ENCODE measurements around the gene TMEM176B.
A peak's percentile ranks its signal among the peaks of the same experiment; 100 is the strongest.

Gene TMEM176B

GRCh38 chr7:150784954-150785353 is 15.2 kb downstream of the TMEM176B start:
- Histone ChIP-seq H3K27ac (ENCODE audit: low read length) (peak overlapping the region; percentile 0; the same call in 1 of the 2 replicates), H3K9ac (ENCODE audit: low read length) (no peak overlapping the region)

GRCh38 chr7:150784120-150784736 is 15.9 kb downstream of the TMEM176B start:
- H3K9me3 ChIP-seq (ENCODE audit: insufficient read depth, low read length) = no peaks in the 10 kb centered on the region
- H3K4me2 ChIP-seq (ENCODE audit: low read length) = peak overlapping the region; percentile 3
- peak overlapping the region; percentile 0; the same call in 1 of the 2 replicates for H3K27ac ChIP-seq (ENCODE audit: low read length)
- no peaks in the 10 kb centered on the region for H3K36me3 ChIP-seq (replicated peaks; ENCODE audit: low read depth, low read length)
- H3K4me3 ChIP-seq (ENCODE audit: low read length) = no peak overlapping the region
- H3K9ac ChIP-seq (ENCODE audit: low read length) = peak overlapping the region; percentile 24; the same call in 1 of the 2 replicates
- no peak for TF ChIP-seq CTCF (IDR thresholded peaks at IDR 0.05; ENCODE audit: low read depth, low read length)
- no peak for TF ChIP-seq EZH2phosphoT487 (IDR thresholded peaks at IDR 0.05; ENCODE audit: low read depth)
- H3K27me3 ChIP-seq (ENCODE audit: low read depth, low read length) = no peaks in the 10 kb centered on the region
- no peaks in the 10 kb centered on the region for H3K79me2 ChIP-seq (ENCODE audit: low read length)
- peaks cover 64% of the 10 kb centered on the region for H3K4me1 ChIP-seq (ENCODE audit: low read length)
- H4K20me1 ChIP-seq (ENCODE audit: insufficient read depth, low read length) = no peaks in the 10 kb centered on the region
- H2AFZ ChIP-seq (ENCODE audit: low read depth, low read length) = 0 out of 2 replicates have a peak overlapping the region, but pooled peaks have one; percentile 63

More at GRCh38 chr7:150784954-150785353, 15.2 kb downstream of the TMEM176B start:
- 0 out of 2 replicates have a peak overlapping the region, but pooled peaks have one; percentile 3 for H3K4me2 ChIP-seq (ENCODE audit: low read length)
- TF ChIP-seq CTCF (IDR thresholded peaks at IDR 0.05; ENCODE audit: low read depth, low read length) = no peak
- no peak for TF ChIP-seq EZH2phosphoT487 (IDR thresholded peaks at IDR 0.05; ENCODE audit: low read depth)
- no peaks in the 10 kb centered on the region for H3K27me3 ChIP-seq (ENCODE audit: low read depth, low read length)
- H3K36me3 ChIP-seq (replicated peaks; ENCODE audit: low read depth, low read length) = no peaks in the 10 kb centered on the region
- H3K4me3 ChIP-seq (ENCODE audit: low read length) = no peak overlapping the region
- H4K20me1 ChIP-seq (ENCODE audit: insufficient read depth, low read length) = no peaks in the 10 kb centered on the region
- peak overlapping the region; percentile 63; the same call in 1 of the 2 replicates for H2AFZ ChIP-seq (ENCODE audit: low read depth, low read length)
- peaks cover 64% of the 10 kb centered on the region for H3K4me1 ChIP-seq (ENCODE audit: low read length)
- H3K79me2 ChIP-seq (ENCODE audit: low read length) = no peaks in the 10 kb centered on the region
- no peaks in the 10 kb centered on the region for H3K9me3 ChIP-seq (ENCODE audit: insufficient read depth, low read length)

- Histone ChIP-seq H3K27me3 (ENCODE audit: low read depth, low read length) (peaks cover 8% of the 10 kb centered on the region; the same call in 1 of the 2 replicates), H3K36me3 (replicated peaks; ENCODE audit: low read depth, low read length) (no peaks in the 10 kb centered on the region), H3K4me1 (ENCODE audit: low read length) (peaks cover 49% of the 10 kb centered on the region), H3K9ac (ENCODE audit: low read length) (no peak overlapping the region), H3K9me3 (ENCODE audit: insufficient read depth, low read length) (no peaks in the 10 kb centered on the region), H3K27ac (ENCODE audit: low read length) (no peak overlapping the region), H4K20me1 (ENCODE audit: insufficient read depth, low read length) (no peaks in the 10 kb centered on the region), H3K4me2 (ENCODE audit: low read length) (no peak overlapping the region), H3K4me3 (ENCODE audit: low read length) (no peak overlapping the region), H3K79me2 (ENCODE audit: low read length) (no peaks in the 10 kb centered on the region), H2AFZ (ENCODE audit: low read depth, low read length) (0 out of 2 replicates have a peak overlapping the region, but pooled peaks have one; percentile 15)
- no peak for TF ChIP-seq EZH2phosphoT487 (IDR thresholded peaks at IDR 0.05; ENCODE audit: low read depth)
- TF ChIP-seq CTCF (IDR thresholded peaks at IDR 0.05; ENCODE audit: low read depth, low read length) = no peak
These were observed 18.2 kb downstream of the TMEM176B start for GRCh38 chr7:150781961-150782360.

GRCh38 chr7:150781103-150781502 is 19.1 kb downstream of the TMEM176B start:
- Histone ChIP-seq H4K20me1 (ENCODE audit: insufficient read depth, low read length) (no peaks in the 10 kb centered on the region), H3K4me2 (ENCODE audit: low read length) (no peak overlapping the region), H3K27me3 (ENCODE audit: low read depth, low read length) (peaks cover 9% of the 10 kb centered on the region; the same call in 1 of the 2 replicates), H3K79me2 (ENCODE audit: low read length) (no peaks in the 10 kb centered on the region), H3K9ac (ENCODE audit: low read length) (no peak overlapping the region), H3K4me1 (ENCODE audit: low read length) (peaks cover 41% of the 10 kb centered on the region), H2AFZ (ENCODE audit: low read depth, low read length) (peak overlapping the region; percentile 55; the same call in 1 of the 2 replicates), H3K27ac (ENCODE audit: low read length) (no peak overlapping the region), H3K4me3 (ENCODE audit: low read length) (no peak overlapping the region), H3K36me3 (replicated peaks; ENCODE audit: low read depth, low read length) (no peaks in the 10 kb centered on the region), H3K9me3 (ENCODE audit: insufficient read depth, low read length) (no peaks in the 10 kb centered on the region)
- TF ChIP-seq CTCF (IDR thresholded peaks at IDR 0.05; ENCODE audit: low read depth, low read length) = no peak
- no peak for TF ChIP-seq EZH2phosphoT487 (IDR thresholded peaks at IDR 0.05; ENCODE audit: low read depth)
